ENCODE results near the gene RND3. TPM values are rescaled to one million over a fixed set of nuclear protein-coding genes. Genes with fewer than 3 reads are reported as not detected.

Gene RND3
- total and polyA plus RNA-seq, 9 of the 15 experiments (the other 6 are each of a cell fraction or from before 2014, with no cell fraction given) = 0.22 to 0.64 (median 0.29) TPM; not detected in 4

DNA sequence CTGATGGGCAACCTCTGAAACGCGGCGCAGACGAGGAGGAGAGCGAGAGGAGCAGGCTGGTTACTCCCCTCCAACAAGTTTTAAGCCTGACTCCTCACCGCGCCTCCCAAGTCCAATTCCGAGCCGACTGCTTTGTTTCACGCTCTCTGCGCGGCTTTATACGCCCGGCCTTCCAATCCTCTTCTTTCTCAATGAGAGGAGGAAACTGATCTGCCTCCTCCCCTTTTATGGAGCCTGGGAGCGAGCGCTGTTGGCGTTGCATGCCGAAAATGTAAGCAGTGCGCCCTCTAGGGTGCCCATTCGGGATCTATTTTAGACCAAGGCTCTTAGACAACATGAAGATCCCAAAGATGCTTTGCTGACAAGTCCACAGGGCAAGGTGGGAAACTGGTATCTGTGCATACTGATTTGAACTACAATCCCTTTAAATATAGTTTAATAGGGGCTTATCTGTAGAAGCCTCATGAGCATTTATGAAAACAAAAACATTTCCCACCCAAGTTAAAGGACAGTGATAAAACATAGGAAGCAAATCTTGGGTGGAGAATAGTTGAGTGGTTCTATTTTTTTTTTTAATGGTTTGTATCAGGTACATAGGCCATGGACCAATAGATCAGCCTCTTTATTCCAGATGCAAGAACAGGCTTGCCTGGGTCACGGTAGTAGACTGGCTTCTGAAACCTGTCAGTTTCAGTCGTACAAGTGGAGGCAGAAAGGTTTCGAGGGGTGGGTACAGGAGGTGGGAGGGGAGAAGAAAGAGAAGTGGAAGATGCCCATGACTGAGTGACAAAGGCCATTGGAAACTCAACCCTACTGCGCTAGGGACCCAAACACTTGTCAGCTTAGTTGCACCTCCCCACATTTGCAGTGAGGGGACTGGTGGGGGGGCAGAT lies at the start of gene RND3 (continued):
- TF ChIP-seq DEAF1 (CRISPR knock-in tag; IDR thresholded peaks at IDR 0.05) = peak; percentile 70
- TF ChIP-seq HIVEP1 (CRISPR knock-in tag; IDR thresholded peaks at IDR 0.05) = no peak
- TF ChIP-seq, protein P1, sequence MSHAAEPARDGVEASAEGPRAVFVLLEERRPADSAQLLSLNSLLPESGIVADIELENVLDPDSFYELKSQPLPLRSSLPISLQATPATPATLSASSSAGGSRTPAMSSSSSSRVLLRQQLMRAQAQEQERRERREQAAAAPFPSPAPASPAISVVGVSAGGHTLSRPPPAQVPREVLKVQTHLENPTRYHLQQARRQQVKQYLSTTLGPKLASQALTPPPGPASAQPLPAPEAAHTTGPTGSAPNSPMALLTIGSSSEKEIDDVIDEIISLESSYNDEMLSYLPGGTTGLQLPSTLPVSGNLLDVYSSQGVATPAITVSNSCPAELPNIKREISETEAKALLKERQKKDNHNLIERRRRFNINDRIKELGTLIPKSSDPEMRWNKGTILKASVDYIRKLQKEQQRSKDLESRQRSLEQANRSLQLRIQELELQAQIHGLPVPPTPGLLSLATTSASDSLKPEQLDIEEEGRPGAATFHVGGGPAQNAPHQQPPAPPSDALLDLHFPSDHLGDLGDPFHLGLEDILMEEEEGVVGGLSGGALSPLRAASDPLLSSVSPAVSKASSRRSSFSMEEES (CRISPR knock-in tag; IDR thresholded peaks at IDR 0.05) = no peak
- no peak for TF ChIP-seq HDAC3 (IDR thresholded peaks at IDR 0.05; ENCODE audit: borderline replicate concordance, partially characterized antibody)
- TF ChIP-seq HNRNPLL (IDR thresholded peaks at IDR 0.05; ENCODE audit: low read depth, low read length, poor library complexity, severe bottlenecking) = peak; percentile 66
- TF ChIP-seq IRF2 (CRISPR knock-in tag; IDR thresholded peaks at IDR 0.05) = no peak
- no peak for TF ChIP-seq ZFPM2 (CRISPR knock-in tag; IDR thresholded peaks at IDR 0.05)
- no peak for TF ChIP-seq ELK1 (CRISPR knock-in tag; IDR thresholded peaks at IDR 0.05)
- TF ChIP-seq, protein P2, sequence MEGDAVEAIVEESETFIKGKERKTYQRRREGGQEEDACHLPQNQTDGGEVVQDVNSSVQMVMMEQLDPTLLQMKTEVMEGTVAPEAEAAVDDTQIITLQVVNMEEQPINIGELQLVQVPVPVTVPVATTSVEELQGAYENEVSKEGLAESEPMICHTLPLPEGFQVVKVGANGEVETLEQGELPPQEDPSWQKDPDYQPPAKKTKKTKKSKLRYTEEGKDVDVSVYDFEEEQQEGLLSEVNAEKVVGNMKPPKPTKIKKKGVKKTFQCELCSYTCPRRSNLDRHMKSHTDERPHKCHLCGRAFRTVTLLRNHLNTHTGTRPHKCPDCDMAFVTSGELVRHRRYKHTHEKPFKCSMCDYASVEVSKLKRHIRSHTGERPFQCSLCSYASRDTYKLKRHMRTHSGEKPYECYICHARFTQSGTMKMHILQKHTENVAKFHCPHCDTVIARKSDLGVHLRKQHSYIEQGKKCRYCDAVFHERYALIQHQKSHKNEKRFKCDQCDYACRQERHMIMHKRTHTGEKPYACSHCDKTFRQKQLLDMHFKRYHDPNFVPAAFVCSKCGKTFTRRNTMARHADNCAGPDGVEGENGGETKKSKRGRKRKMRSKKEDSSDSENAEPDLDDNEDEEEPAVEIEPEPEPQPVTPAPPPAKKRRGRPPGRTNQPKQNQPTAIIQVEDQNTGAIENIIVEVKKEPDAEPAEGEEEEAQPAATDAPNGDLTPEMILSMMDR (IDR thresholded peaks at IDR 0.05 in 2 of 3, conservative IDR thresholded peaks at IDR 0.05 in 1 of 3; ENCODE audit: insufficient read depth in 2 of 3, low read depth in 1 of 3, low read length in 3 of 3) = peak; percentile 55 to 74 (median 67)
- TF ChIP-seq HNRNPUL1 (IDR thresholded peaks at IDR 0.05; ENCODE audit: low read length) = no peak
- no peak for TF ChIP-seq ZSCAN29 (IDR thresholded peaks at IDR 0.05)
- TF ChIP-seq, protein P3, sequence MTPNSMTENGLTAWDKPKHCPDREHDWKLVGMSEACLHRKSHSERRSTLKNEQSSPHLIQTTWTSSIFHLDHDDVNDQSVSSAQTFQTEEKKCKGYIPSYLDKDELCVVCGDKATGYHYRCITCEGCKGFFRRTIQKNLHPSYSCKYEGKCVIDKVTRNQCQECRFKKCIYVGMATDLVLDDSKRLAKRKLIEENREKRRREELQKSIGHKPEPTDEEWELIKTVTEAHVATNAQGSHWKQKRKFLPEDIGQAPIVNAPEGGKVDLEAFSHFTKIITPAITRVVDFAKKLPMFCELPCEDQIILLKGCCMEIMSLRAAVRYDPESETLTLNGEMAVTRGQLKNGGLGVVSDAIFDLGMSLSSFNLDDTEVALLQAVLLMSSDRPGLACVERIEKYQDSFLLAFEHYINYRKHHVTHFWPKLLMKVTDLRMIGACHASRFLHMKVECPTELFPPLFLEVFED (CRISPR knock-in tag; conservative IDR thresholded peaks at IDR 0.05) = no peak
- no peak for TF ChIP-seq PPARD (CRISPR knock-in tag; IDR thresholded peaks at IDR 0.05)
